ENCODE results near the gene AMN. TPM values are rescaled to one million over a fixed set of nuclear protein-coding genes. Genes with fewer than 3 reads are reported as not detected.

Gene AMN
- total and polyA plus RNA-seq, 4 donors: 2.1 to 51.2 (median 8.6) TPM

GRCh38 chr14:102973706-102974285, 51.3 kb downstream of the AMN start:
- Histone ChIP-seq H3K9ac (ENCODE audit: low read depth in 1 of 2, low read length in 2 of 2) (no peak overlapping the region), H3K36me3 (ENCODE audit: control insufficient read depth in 4 of 4, insufficient read depth in 3 of 4, low read depth in 1 of 4, low read length in 3 of 4) (peaks cover 21 to 75% (median 56%) of the 10 kb centered on the region in 4 donors), H3K4me1 (ENCODE audit: control insufficient read depth in 4 of 4, insufficient read depth in 4 of 4, low read length in 3 of 4) (no peaks in the 10 kb centered on the region), H3K27me3 (ENCODE audit: control insufficient read depth in 4 of 4, insufficient read depth in 4 of 4, low read length in 3 of 4) (no peaks in the 10 kb centered on the region), H3K4me3 (ENCODE audit: low read depth in 1 of 3, low read length in 3 of 3) (no peak overlapping the region), H3K9me3 (ENCODE audit: control insufficient read depth in 4 of 4, low read length in 3 of 4) (no peaks in the 10 kb centered on the region), H3K27ac (ENCODE audit: low read depth in 1 of 2, low read length in 2 of 2) (no peak overlapping the region)
- TF ChIP-seq GABPA (IDR thresholded peaks at IDR 0.05 in 1 of 2, conservative IDR thresholded peaks at IDR 0.05 in 1 of 2): no peak
- no peak for TF ChIP-seq HNF4G (IDR thresholded peaks at IDR 0.05)
- no peak for TF ChIP-seq RXRA (IDR thresholded peaks at IDR 0.05)
- TF ChIP-seq REST (IDR thresholded peaks at IDR 0.05): no peak
- no peak for TF ChIP-seq NR2F2 (IDR thresholded peaks at IDR 0.05)
- TF ChIP-seq ZBTB33 (IDR thresholded peaks at IDR 0.05): no peak
- TF ChIP-seq SP1 (IDR thresholded peaks at IDR 0.05): no peak
- no peak for TF ChIP-seq ATF3 (IDR thresholded peaks at IDR 0.05)
- no peak for TF ChIP-seq EGR1 (IDR thresholded peaks at IDR 0.05; ENCODE audit: low read depth in 2 of 2)
- 76% methylated on average over 22 of the region's 22 CpGs for WGBS
- DNase-seq (ENCODE audit: low spot score): no peak

- H3K9me3 ChIP-seq (ENCODE audit: control insufficient read depth in 4 of 4, low read length in 3 of 4): no peaks in the 10 kb centered on the region
- H3K4me3 ChIP-seq (ENCODE audit: low read depth in 1 of 3, low read length in 3 of 3): no peak overlapping the region
- no peak overlapping the region for H3K27ac ChIP-seq (ENCODE audit: low read depth in 1 of 2, low read length in 2 of 2)
- peaks cover 20 to 73% (median 51%) of the 10 kb centered on the region in 4 donors for H3K36me3 ChIP-seq (ENCODE audit: control insufficient read depth in 4 of 4, insufficient read depth in 3 of 4, low read depth in 1 of 4, low read length in 3 of 4)
- WGBS: 94% methylated on average over 17 of the region's 17 CpGs
- DNase-seq (ENCODE audit: low spot score): no peak
- H3K27me3 ChIP-seq (ENCODE audit: control insufficient read depth in 4 of 4, insufficient read depth in 4 of 4, low read length in 3 of 4): no peaks in the 10 kb centered on the region
- no peaks in the 10 kb centered on the region for H3K4me1 ChIP-seq (ENCODE audit: control insufficient read depth in 4 of 4, insufficient read depth in 4 of 4, low read length in 3 of 4)
- H3K9ac ChIP-seq (ENCODE audit: low read depth in 1 of 2, low read length in 2 of 2): no peak overlapping the region
- no peak for TF ChIP-seq HNF4A (conservative IDR thresholded peaks at IDR 0.05)
- TF ChIP-seq RXRA (IDR thresholded peaks at IDR 0.05): no peak
- TF ChIP-seq ZBTB33 (IDR thresholded peaks at IDR 0.05): no peak
- no peak for TF ChIP-seq REST (IDR thresholded peaks at IDR 0.05)
- TF ChIP-seq GABPA (IDR thresholded peaks at IDR 0.05 in 1 of 2, conservative IDR thresholded peaks at IDR 0.05 in 1 of 2): no peak
- no peak for TF ChIP-seq HNF4G (IDR thresholded peaks at IDR 0.05)
- TF ChIP-seq NR2F2 (IDR thresholded peaks at IDR 0.05): no peak
- TF ChIP-seq ATF3 (IDR thresholded peaks at IDR 0.05): no peak
- TF ChIP-seq TAF1 (conservative IDR thresholded peaks at IDR 0.05): no peak
- TF ChIP-seq SP1 (IDR thresholded peaks at IDR 0.05): no peak
- no peak for TF ChIP-seq RAD21 (IDR thresholded peaks at IDR 0.05)
- no peak for TF ChIP-seq CTCF (IDR thresholded peaks at IDR 0.05; ENCODE audit: low read depth, low read length, missing input control)
- TF ChIP-seq JUND (IDR thresholded peaks at IDR 0.05): no peak
- no peak for TF ChIP-seq FOXA1 (IDR thresholded peaks at IDR 0.05)
- TF ChIP-seq FOXA2 (IDR thresholded peaks at IDR 0.05): no peak
- TF ChIP-seq MAX (IDR thresholded peaks at IDR 0.05): no peak
- TF ChIP-seq EGR1 (IDR thresholded peaks at IDR 0.05; ENCODE audit: low read depth in 2 of 2): no peak
These were observed 53.2 kb downstream of the AMN start for GRCh38 chr14:102975662-102976061.

Data from liver (tissue), 9 donors.